CMK (cell line): Measurements from ENCODE around the gene CALN1.
"Not testable (repeated sequence)": the region's sequence is repeated elsewhere in the genome, so short reads cannot be mapped to it uniquely, and the experiment has no call there.

Experiments used
- DNase-seq: peaks from one replicate; pipeline ENCODE4 v3.0.0-alpha.2; 2010; ENCODE audit warnings: low read depth

Gene CALN1

GRCh38 chr7:71740174-71740560, 672.0 kb downstream of the CALN1 start:
- DNase-seq = no peak

GRCh38 chr7:71739520-71740173, 672.5 kb downstream of the CALN1 start:
- DNase-seq = no peak

GRCh38 chr7:71737931-71738540, 674.1 kb downstream of the CALN1 start:
- not testable (repeated sequence) for DNase-seq

GRCh38 chr7:71735961-71736556, 676.1 kb downstream of the CALN1 start:
- peak; percentile 29 for DNase-seq

GRCh38 chr7:71733107-71733870, 678.8 kb downstream of the CALN1 start:
- peak; percentile 37 for DNase-seq

- DNase-seq = no peak
These were observed 680.4 kb downstream of the CALN1 start for GRCh38 chr7:71731740-71732139.
